AG08396 (cell line): ENCODE results near the gene DOCK4.

Experiments
- DNase-seq: peaks from one replicate; pipeline ENCODE4 v3.0.0; 2012; ENCODE audit warnings: low spot score, mixed read lengths

Gene DOCK4

DNA sequence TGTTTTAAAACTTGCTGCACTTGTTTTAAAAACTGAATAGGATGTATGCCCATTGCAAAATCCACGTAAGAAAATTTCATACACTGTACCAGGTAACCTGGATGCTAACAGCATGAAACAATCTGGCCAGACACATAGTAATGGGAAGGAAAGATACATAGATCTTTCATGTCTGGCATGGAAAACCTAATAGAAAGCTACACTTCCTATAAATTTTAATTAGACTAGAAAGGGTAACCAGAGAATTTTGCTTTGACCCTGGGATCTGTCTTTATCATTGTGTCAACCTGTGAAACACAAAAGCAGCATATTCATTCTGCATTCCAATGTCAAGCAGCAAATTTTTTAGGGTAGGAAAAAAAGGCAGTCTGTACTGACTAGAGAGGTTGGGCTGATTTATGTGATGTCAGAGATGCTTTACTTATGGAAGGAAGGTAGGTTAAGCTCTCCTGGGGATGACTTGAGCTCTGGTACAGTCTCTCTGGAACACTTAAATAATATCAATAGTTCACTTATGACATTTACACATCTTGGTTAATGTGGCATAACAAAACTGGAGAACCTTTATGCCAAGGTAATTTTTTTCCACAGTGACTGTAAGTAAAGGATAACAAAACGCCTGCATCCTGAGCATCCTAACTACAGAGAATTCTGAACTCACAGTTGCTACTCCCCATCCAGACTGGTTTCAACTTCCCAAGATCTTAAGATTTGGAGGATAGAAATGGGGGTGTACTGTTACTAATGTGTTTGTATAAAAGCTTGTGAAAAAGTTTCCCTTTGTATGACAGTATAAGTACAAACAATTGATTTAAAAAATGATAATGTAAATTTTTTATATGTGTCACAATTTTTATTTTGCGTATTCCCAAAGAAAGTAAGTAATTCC, 44.7 kb downstream of the DOCK4 start:
- DNase-seq, result no peak

DNA sequence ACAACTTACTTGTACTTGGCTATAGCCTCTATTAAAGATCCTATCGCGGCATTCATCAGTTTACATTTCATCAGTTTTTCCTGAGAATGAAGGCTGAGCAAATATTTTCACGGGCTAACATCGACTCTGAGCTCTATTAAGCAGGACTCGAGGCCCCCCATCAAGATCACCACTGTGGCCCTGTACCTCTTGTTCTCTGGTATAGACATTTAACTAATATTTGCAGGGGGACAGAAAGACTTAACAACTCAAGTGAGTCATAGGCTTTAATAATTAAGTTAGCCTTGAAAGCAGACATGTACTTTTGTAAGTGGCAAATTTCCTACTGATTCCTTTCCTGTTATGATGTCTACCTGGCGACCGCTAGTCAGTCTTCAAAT, 45.4 kb downstream of the DOCK4 start:
- no peak for DNase-seq

GRCh38 chr7:112160130-112160770, 45.9 kb downstream of the DOCK4 start:
- no peak for DNase-seq

- DNase-seq, result no peak
Observed at GRCh38 chr7:112159351-112159750, 46.8 kb downstream of the DOCK4 start.

DNA sequence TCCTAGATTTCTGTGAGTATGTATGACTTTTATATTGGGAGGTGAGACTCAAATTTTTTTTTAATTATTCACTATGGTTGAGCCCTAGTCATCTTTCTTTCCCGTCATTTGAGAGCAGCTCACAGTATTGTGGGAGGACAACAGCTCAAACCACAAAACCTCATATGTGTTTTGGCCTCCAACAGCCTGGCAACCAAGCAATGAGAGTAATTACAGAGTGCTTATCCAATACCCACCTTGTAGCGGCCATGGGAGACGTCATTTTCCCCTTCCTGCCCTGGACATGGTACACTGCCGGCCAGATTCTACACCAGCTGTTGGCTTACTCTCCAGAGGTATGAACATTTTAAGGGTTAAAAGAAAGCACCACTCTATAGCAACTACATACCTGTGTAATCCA, 49.1 kb downstream of the DOCK4 start:
- peak; percentile 24 for DNase-seq

DNA sequence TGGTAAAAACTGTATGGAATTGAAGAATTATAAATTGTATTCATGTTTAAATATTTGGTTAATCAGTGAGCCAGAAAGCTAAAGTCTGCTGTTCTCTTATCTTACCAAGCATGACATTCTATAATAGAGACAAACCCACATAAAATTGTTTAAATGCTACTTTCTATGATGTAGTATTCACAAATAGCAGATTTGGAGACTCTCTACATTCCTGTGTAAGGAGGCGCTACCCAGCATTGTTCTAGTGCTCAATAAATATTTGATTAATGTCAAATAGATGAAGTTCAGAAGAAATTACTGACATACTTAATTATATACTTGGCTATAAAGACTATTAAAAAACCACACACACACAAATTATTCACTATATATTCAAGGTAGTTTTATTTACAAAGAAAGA, 49.8 kb downstream of the DOCK4 start:
- DNase-seq, result no peak

GRCh38 chr7:112154690-112155089, 51.5 kb downstream of the DOCK4 start:
- DNase-seq, result no peak

GRCh38 chr7:112152186-112152585, 54.0 kb downstream of the DOCK4 start:
- DNase-seq, result no peak

GRCh38 chr7:112150823-112151641, 55.2 kb downstream of the DOCK4 start:
- DNase-seq, result no peak

GRCh38 chr7:112149734-112150133, 56.5 kb downstream of the DOCK4 start:
- no peak for DNase-seq

DNA sequence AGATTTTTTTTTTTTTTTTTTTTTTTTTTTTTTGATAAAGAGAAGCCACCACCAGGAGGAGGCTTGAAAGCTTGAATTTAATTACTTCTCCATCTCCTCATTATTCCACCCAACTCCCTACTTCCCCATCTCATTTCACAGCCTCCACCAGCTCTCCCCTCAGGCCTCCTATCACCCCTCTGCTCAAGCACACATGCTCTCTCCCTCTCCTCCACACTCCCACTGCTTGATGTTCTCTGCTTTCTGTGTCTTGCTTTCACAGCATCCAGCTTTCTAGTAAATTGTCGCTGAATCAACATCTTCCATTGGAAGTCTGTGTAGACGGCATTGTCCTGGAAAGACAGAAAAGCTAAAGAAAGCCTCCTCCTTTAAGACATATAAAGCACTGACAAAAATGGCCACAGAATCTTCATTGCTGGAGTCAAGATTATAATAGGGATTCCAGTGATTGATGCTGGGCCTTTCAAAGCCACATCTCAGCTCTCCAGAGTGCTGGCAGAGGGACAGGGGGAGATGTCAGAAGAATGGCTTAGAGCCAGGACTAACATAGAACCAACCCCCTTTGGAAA, 58.3 kb downstream of the DOCK4 start:
- DNase-seq, result no peak

GRCh38 chr7:112145206-112145605, 61.0 kb downstream of the DOCK4 start:
- DNase-seq, result no peak

GRCh38 chr7:112144284-112145059, 61.7 kb downstream of the DOCK4 start:
- no peak for DNase-seq

DNA sequence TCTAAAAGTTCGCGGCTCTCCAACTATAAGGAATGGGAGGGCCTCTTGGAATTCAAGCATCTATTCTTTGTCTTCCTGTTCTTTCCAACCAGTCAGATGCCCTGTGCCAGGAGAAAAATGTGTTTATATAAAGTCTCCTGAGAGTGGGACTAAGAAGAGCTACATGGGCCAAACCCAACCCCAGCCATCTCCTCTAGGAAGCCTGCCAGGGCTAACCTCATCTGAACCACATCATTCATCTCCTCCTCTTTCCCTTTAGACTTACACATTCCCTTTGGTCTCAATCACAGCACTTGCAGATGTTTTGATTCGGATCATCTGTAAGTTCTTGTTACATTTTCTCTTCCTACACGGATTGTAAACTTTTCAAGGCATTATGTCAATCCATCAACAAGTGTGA, 62.6 kb downstream of the DOCK4 start:
- DNase-seq, result peak; percentile 84

DNA sequence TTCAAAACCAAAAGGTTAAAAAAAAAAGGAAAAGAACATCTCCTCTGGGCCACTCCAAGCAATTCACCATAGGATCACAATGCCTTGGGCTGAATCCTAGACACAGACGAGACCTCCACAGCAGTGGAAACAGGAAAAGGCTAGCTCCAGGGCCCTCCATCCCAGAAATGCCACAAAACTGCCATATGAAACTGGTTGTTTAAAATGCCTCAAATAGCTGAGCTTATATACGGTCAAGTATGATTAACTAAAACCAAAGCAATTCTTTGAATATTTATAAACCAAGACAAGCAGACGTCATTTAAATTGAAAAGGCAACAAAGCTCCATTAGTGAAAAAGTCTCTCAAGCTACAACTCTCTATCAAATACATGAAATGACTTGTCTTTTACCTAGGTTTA, 63.1 kb downstream of the DOCK4 start:
- peak; percentile 47 for DNase-seq

- no peak for DNase-seq
Observed at GRCh38 chr7:112140600-112140999, 65.6 kb downstream of the DOCK4 start.

DNA sequence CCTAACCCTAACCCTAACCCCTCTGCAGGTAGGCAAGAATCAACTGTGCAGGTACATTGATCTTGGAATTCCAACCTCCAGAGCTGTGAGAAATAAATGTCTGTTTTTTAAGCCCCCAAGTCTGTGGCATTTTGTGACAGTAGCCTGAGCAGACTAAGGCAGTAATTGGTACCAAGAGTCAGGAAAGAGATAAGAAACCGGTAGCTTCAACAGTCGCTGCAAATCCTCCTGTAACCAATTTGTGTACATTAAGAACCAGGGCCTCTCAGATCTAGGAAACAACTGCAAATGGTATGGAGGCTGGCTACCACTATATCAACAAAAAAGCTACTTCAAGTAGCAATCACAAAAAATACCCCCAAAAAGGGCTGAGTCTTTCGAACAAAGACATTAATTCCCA, 67.3 kb downstream of the DOCK4 start:
- no peak for DNase-seq

- no peak for DNase-seq
Observed at GRCh38 chr7:112138325-112138852, 67.8 kb downstream of the DOCK4 start.

- no peak for DNase-seq
Observed at GRCh38 chr7:112137141-112138101, 68.8 kb downstream of the DOCK4 start.
